Kidney (tissue), 14 donors: ENCODE measurements around the gene RGS12. TPM values are rescaled to one million over a fixed set of nuclear protein-coding genes. Genes with fewer than 3 reads are reported as not detected.

Experiments
- DNase-seq, 5 donors: peaks; one replicate each; pipeline ENCODE4 v3.0.0-alpha.2; 2013 to 2020
- FAIRE-seq: peaks from 2 replicates; lab custom pipeline; 2012; peaks lifted over from hg19 to GRCh38; lab: Jason Lieb, UNC
- H3K27ac ChIP-seq, 2 donors: one replicate each; pipeline ENCODE4 v1.7.0; 2013; ENCODE audit warnings: low read depth in 2 of 2, low read length in 2 of 2, inconsistent platforms in 1 of 2
- H3K27me3 ChIP-seq: one replicate; pipeline ENCODE4 v1.7.1; 2013; ENCODE audit warnings: low read length, inconsistent platforms; ENCODE audit not compliant: control insufficient read depth, insufficient read depth
- H3K36me3 ChIP-seq, 3 donors: one replicate each; pipeline versions ENCODE4 v1.7.0 to v1.7.1; 2013; ENCODE audit warnings: low read length in 3 of 3, control low read depth in 1 of 3, inconsistent platforms in 1 of 3; ENCODE audit not compliant: insufficient read depth in 3 of 3, control insufficient read depth in 2 of 3
- H3K4me1 ChIP-seq, 3 donors: one replicate each; pipeline versions ENCODE4 v1.7.0 to v1.7.1; 2013; ENCODE audit warnings: low read length in 3 of 3, inconsistent platforms in 1 of 3, low read depth in 1 of 3; ENCODE audit not compliant: control insufficient read depth in 2 of 3, insufficient read depth in 2 of 3
- H3K4me3 ChIP-seq, 3 donors: one replicate each; pipeline versions ENCODE4 v1.7.0 to v1.8.1; 2013; ENCODE audit warnings: low read length in 3 of 3, control low read depth in 1 of 3, inconsistent platforms in 1 of 3
- H3K9ac ChIP-seq, 3 donors: one replicate each; pipeline versions ENCODE4 v1.7.0 to v1.7.1; 2013; ENCODE audit warnings: low read length in 3 of 3, control low read depth in 1 of 3, inconsistent platforms in 1 of 3
- H3K9me3 ChIP-seq, 3 donors: one replicate each; pipeline versions ENCODE4 v1.7.0 to v1.7.1; 2013; ENCODE audit warnings: low read length in 3 of 3, control low read depth in 1 of 3, inconsistent platforms in 1 of 3; ENCODE audit not compliant: control insufficient read depth in 2 of 3, insufficient read depth in 1 of 3
- intact Hi-C: fragments of 100-400 bp; cut with DNase I; formaldehyde crosslinking; loops from one replicate; pipeline ENCODE4 v1.11.1; 2022
- polyA plus RNA-seq: library from polyadenylated mRNA; stranded (reverse); fragments of 350-450 nt; fragmentation: Illumina TruSeq; extraction: RNeasy Lipid Tissue Mini Kit (QIAGEN cat#74804); gene quantifications from one replicate; pipeline ENCODE4 v1.2.3, GENCODE V29; 2014; ENCODE audit warnings: low read depth, low replicate concordance; ENCODE audit not compliant: insufficient read depth
- total RNA-seq: library from RNA; stranded (reverse); fragmentation: NEBNext Ultra II Directional; extraction: Animal tissue kit (Norgen Biotek cat#: 25700); gene quantifications from one replicate; pipeline ENCODE4 v1.2.1, GENCODE V29; 2021
- TF ChIP-seq, protein P1 (sequence below): IDR thresholded peaks from 3 replicates; pipeline ENCODE4 v1.5.1; 2012; ENCODE audit warnings: mild to moderate bottlenecking, moderate library complexity, borderline replicate concordance; ENCODE audit not compliant: insufficient read depth; ENCODE audit errors: extremely low read depth
- donor health status: control.
- donor health status: control.
- donor health status: control.
- donor health status: control.
- donor health status: control.
- donor health status: DM: yes; HTN: yes; CAD: no.
- donor health status: Normal renal cell carcinoma (clear cell type).

The RGS12 gene
- total and polyA plus RNA-seq, 2 donors from 2014 or later = 18.0 to 35.5 TPM

DNA sequence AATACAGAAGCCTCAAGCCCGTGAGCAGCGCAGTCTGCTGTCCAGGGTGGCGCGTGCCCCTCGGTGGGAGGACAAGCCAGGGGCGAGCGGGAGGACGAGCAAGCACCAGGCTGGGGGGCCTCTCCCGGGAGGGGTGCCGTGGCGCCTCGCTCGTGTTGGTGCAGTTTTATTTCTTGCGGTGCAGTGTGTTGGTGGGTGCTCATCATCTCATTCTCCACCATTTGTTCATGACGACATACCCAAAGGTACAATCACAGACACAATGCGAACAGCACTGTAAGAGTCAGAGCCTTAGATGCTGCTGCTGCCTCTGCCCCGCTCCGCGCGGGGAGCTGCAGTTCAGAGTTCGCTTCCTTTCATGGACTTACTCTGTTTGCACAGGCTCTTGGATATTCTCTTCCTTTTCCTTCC is 30.3 kb downstream of the RGS12 start:
- no peak overlapping the region for H3K9ac ChIP-seq
- H3K27me3 ChIP-seq = no peaks in the 10 kb centered on the region
- no peak overlapping the region for H3K27ac ChIP-seq
- intact Hi-C loops = no loop called here
- H3K9me3 ChIP-seq = no peaks in the 10 kb centered on the region
- peaks cover 0 to 4% (median 0%) of the 10 kb centered on the region in 3 donors for H3K4me1 ChIP-seq
- peak in 2 of 5 donors; percentile 17 to 23 for DNase-seq
- no peak for FAIRE-seq
- TF ChIP-seq, protein P1, sequence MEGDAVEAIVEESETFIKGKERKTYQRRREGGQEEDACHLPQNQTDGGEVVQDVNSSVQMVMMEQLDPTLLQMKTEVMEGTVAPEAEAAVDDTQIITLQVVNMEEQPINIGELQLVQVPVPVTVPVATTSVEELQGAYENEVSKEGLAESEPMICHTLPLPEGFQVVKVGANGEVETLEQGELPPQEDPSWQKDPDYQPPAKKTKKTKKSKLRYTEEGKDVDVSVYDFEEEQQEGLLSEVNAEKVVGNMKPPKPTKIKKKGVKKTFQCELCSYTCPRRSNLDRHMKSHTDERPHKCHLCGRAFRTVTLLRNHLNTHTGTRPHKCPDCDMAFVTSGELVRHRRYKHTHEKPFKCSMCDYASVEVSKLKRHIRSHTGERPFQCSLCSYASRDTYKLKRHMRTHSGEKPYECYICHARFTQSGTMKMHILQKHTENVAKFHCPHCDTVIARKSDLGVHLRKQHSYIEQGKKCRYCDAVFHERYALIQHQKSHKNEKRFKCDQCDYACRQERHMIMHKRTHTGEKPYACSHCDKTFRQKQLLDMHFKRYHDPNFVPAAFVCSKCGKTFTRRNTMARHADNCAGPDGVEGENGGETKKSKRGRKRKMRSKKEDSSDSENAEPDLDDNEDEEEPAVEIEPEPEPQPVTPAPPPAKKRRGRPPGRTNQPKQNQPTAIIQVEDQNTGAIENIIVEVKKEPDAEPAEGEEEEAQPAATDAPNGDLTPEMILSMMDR = no peak
- no peak overlapping the region for H3K4me3 ChIP-seq
- H3K36me3 ChIP-seq = peaks cover 0 to 3% (median 0%) of the 10 kb centered on the region in 3 donors

DNA sequence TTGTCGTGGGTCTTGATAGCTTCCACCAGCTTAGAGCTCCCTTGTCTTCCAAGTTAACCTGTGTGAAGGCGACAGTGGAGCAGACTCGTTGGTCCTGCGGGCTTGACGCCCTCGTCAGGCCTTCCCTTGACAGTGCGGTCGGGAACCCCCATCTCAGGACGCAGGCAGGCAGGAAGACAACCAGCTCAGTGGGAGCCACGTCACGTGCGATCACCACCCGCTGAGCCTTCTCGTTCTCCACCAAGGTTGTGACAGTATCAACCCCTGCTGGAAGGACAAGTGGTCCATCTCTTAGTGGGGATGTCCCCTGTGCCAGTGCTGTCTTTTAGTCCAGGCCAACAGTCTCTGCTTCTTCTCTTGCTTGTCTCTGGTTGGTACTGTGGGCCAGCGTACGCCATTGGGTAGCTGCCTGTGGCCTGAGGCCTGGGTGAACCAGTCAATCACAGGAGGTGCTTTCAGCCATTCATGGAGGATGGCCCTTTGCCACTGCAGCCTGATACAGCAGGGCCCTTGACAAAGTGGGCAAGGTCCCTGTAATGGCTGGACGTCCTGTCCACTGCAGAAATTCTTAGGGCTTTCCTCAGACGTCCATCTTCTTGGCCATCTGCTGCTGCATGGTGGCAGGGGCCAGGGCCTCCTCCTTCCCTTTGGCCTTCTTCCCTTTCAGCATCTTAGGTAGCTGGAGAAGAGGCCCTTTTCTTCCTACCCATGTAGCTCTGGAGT is 31.4 kb downstream of the RGS12 start:
- peak in 2 of 5 donors; percentile 18 to 32 for DNase-seq
- no peaks in the 10 kb centered on the region for H3K36me3 ChIP-seq
- intact Hi-C loops = no loop called here
- H3K4me1 ChIP-seq = peaks cover 0 to 2% (median 0%) of the 10 kb centered on the region in 3 donors
- no peaks in the 10 kb centered on the region for H3K9me3 ChIP-seq
- no peak overlapping the region for H3K9ac ChIP-seq
- no peak overlapping the region for H3K27ac ChIP-seq
- TF ChIP-seq, protein P1 = no peak
- no peak overlapping the region for H3K4me3 ChIP-seq
- H3K27me3 ChIP-seq = no peaks in the 10 kb centered on the region
- FAIRE-seq = no peak

DNA sequence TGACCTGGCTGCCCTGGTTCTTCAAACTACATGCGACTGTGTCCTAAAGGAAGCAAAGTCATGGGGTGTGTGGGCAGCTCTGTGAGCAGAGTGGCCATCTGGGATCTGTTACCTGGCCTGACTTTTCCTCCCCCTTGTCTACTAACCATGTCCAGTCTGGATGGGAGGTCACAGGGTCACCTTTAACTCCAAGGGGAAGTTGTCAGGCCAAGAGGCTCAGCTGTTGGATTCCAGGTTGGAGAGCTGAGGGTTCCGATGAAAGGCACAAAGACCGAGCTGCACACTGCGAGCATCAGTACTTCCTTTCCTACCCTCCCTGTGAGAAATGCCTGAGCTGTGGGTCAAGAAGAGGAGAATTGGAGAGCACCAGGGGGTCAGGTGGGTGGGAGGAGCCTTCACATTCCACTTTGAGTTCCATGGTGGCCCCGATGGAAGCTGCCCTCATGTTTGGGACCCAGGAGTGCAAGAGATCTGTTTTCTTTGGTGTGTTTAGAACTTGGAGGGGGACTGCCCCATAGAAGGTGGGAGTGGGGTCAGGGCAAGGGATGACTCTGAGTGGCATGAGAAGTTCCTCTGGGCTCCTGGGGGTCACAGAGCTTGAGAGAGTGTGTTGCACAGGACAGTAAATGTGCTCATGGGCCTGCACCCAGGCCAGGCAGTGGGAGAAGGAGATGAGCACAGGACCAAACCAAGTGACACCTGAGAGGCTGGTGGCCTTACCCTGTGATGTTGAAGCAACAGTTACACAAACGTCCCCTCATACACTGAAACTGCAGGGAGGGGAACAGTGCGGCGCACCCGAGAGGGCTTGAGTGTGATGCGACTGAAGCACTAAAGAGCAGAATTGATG is 36.2 kb downstream of the RGS12 start:
- intact Hi-C loops = no loop called here
- no peaks in the 10 kb centered on the region for H3K4me1 ChIP-seq
- no peaks in the 10 kb centered on the region for H3K36me3 ChIP-seq
- DNase-seq = peak in 2 of 5 donors; percentile 21 to 44
- TF ChIP-seq, protein P1 = no peak
- no peak overlapping the region for H3K4me3 ChIP-seq
- no peaks in the 10 kb centered on the region for H3K9me3 ChIP-seq
- no peak overlapping the region for H3K27ac ChIP-seq
- no peak overlapping the region for H3K9ac ChIP-seq
- H3K27me3 ChIP-seq = no peaks in the 10 kb centered on the region
- FAIRE-seq = no peak
